ENCODE results near the gene PPP4C.

- TF ChIP-seq CTCF (IDR thresholded peaks at IDR 0.05 in 2 of 3, conservative IDR thresholded peaks at IDR 0.05 in 1 of 3; ENCODE audit: borderline replicate concordance in 1 of 3, insufficient read depth in 1 of 3, low read depth in 2 of 3, low read length in 2 of 3) (no peak), REST (IDR thresholded peaks at IDR 0.05; ENCODE audit: low read depth) (no peak), EZH2phosphoT487 (IDR thresholded peaks at IDR 0.05; ENCODE audit: borderline replicate concordance) (no peak), MAX (IDR thresholded peaks at IDR 0.05) (no peak)
These were observed 49.2 kb downstream of the PPP4C start for GRCh38 chr16:30124985-30125379.
